K562 (cell line): Measurements from ENCODE around the gene PIK3R1. TPM values are rescaled to one million over a fixed set of nuclear protein-coding genes. Genes with fewer than 3 reads are reported as not detected.

Experiments
- ATAC-seq: fragments of 200-7000 bp; cut with Tn5 transposase; 3 replicates; pipeline ENCODE4 v1.9.1; 2020; ENCODE audit warnings: moderate library complexity
- BruUV-seq: library from RNA; stranded (reverse); fragments of 400-500 nt; replicated peaks from 2 replicates; lab custom pipeline; 2021; lab: Mats Ljungman, UMichigan
- CTCF ChIA-PET: fragments of 300-600 bp; formaldehyde crosslinking; extraction: SDS; loops from one replicate; lab custom pipeline; 2021; ENCODE audit warnings: low intra/inter-chr PET ratio; lab: Yijun Ruan, JAX
- POLR2A ChIA-PET: fragments of 300-600, 350-650 bp; sonication (Branson Sonifier 250); formaldehyde crosslinking; extraction: SDS; loops from one replicate; lab custom pipeline; 2021; ENCODE audit warnings: antibody characterized with exemption, inconsistent platforms; lab: Yijun Ruan, JAX
- DNase-seq, 4 experiments: peaks; one replicate each; pipeline versions ENCODE4 v3.0.0 to v3.0.0-alpha.2; 2011 to 2018; ENCODE audit warnings: low spot score in 3 of 4, mixed read lengths in 3 of 4; ENCODE audit errors: extremely low read depth in 1 of 4
- FAIRE-seq: peaks from 2 replicates; lab custom pipeline; 2011; peaks lifted over from hg19 to GRCh38; lab: Jason Lieb, UNC
- H2AFZ ChIP-seq: 2 replicates; pipeline ENCODE4 v1.6.0; 2011; ENCODE audit warnings: low read depth, low read length, control low read depth, inconsistent platforms
- H3K27ac ChIP-seq: fragments of 200-600 bp; 3 replicates; pipeline ENCODE4 v1.8.0; 2011; ENCODE audit warnings: low read depth, mild to moderate bottlenecking, control low read depth, inconsistent platforms, low read length, moderate library complexity, mixed read lengths; ENCODE audit errors: extremely low read depth
- H3K27me3 ChIP-seq, 2 experiments: fragments of 300-600 bp in 1 of 2; 2 replicates in 1 of 2; 3 replicates in 1 of 2; pipeline versions ENCODE4 v1.6.0 to v1.8.0; 2011; ENCODE audit warnings: inconsistent platforms in 2 of 2, low read length in 2 of 2, mild to moderate bottlenecking in 1 of 2, mixed read lengths in 1 of 2, moderate library complexity in 1 of 2; ENCODE audit not compliant: control insufficient read depth in 2 of 2, insufficient read depth in 2 of 2
- H3K36me3 ChIP-seq: fragments of 300-600 bp; 3 replicates; pipeline ENCODE4 v1.8.0; 2011; ENCODE audit warnings: mild to moderate bottlenecking, low read length, inconsistent platforms; ENCODE audit not compliant: control insufficient read depth, insufficient read depth
- H3K4me1 ChIP-seq, 2 experiments: fragments of 200-600 bp in 1 of 2; replicated peaks in 1 of 2; 2 replicates in 1 of 2; 3 replicates in 1 of 2; pipeline versions ENCODE4 v1.5.1 to v1.8.0; 2011; ENCODE audit warnings: inconsistent platforms in 2 of 2, low read length in 2 of 2, mild to moderate bottlenecking in 1 of 2, mixed read lengths in 1 of 2, moderate library complexity in 1 of 2; ENCODE audit not compliant: control insufficient read depth in 2 of 2, insufficient read depth in 2 of 2
- H3K4me2 ChIP-seq: 2 replicates; pipeline ENCODE4 v1.6.1; 2011; ENCODE audit warnings: low read length, control low read depth, inconsistent platforms, mixed read lengths; ENCODE audit not compliant: insufficient read depth
- H3K4me3 ChIP-seq: fragments of 200-600 bp; sonication (generic), shearing (Covaris generic); 2 replicates; pipeline ENCODE4 v1.5.1; 2016; ENCODE audit warnings: control low read depth, inconsistent platforms
- H3K79me2 ChIP-seq: fragments of 200-600 bp; 3 replicates; pipeline ENCODE4 v1.8.0; 2011; ENCODE audit warnings: low read length, inconsistent platforms; ENCODE audit not compliant: control insufficient read depth, insufficient read depth
- H3K9ac ChIP-seq, 2 experiments: 2 replicates each; pipeline versions ENCODE4 v1.6.0 to v1.6.1; 2011; ENCODE audit warnings: low read depth in 2 of 2, low read length in 2 of 2, control low read depth in 1 of 2, inconsistent platforms in 1 of 2, mild to moderate bottlenecking in 1 of 2, mixed read lengths in 1 of 2; ENCODE audit not compliant: insufficient read depth in 1 of 2
- H3K9me1 ChIP-seq: one replicate; pipeline ENCODE4 v1.6.0; 2011; ENCODE audit warnings: inconsistent platforms, mild to moderate bottlenecking, low read length, moderate library complexity; ENCODE audit not compliant: control insufficient read depth, insufficient read depth
- H3K9me3 ChIP-seq: replicated peaks from 2 replicates; pipeline ENCODE4 v1.5.1; 2011; ENCODE audit warnings: low read depth, low read length, inconsistent platforms; ENCODE audit not compliant: control insufficient read depth, insufficient read depth
- H4K20me1 ChIP-seq: replicated peaks from 2 replicates; pipeline ENCODE4 v1.6.1; 2011; ENCODE audit warnings: low read length, inconsistent platforms, mixed read lengths; ENCODE audit not compliant: control insufficient read depth, insufficient read depth
- DDX20 ChIP-seq: fragments of 450-650 bp; IDR thresholded peaks from 2 replicates; pipeline ENCODE4 v1.6.1; 2016; ENCODE audit warnings: missing genetic modification characterization, low read depth, mild to moderate bottlenecking, missing compliant biosample characterization, moderate library complexity
- EHMT2 ChIP-seq: fragments of 450-650 bp; IDR thresholded peaks from 2 replicates; pipeline ENCODE4 v1.6.1; 2018; ENCODE audit warnings: antibody characterized with exemption
- HNRNPL ChIP-seq: fragments of 200-400 bp; formaldehyde crosslinking; IDR thresholded peaks from 2 replicates; pipeline ENCODE4 v1.6.1; 2017; ENCODE audit warnings: low read depth, mild to moderate bottlenecking, low read length
- KHSRP ChIP-seq: fragments of 450-650 bp; IDR thresholded peaks from 2 replicates; pipeline ENCODE4 v1.6.1; 2017
- NFIX ChIP-seq: fragments of 250-450 bp; sonication (Bioruptor Pico); IDR thresholded peaks from 2 replicates; pipeline ENCODE4 v1.4.0; 2020; ENCODE audit warnings: low read depth, mild to moderate bottlenecking, moderate library complexity
- PRMT5 ChIP-seq: sonication (generic); formaldehyde crosslinking; IDR thresholded peaks from 2 replicates; pipeline ENCODE4 v1.5.0; 2020; ENCODE audit warnings: missing genetic modification reagents
- RBM14 ChIP-seq: fragments of 200-400 bp; formaldehyde crosslinking; IDR thresholded peaks from 2 replicates; pipeline ENCODE4 v1.6.1; 2018; ENCODE audit warnings: low read depth, mild to moderate bottlenecking, low read length, moderate library complexity, borderline replicate concordance; ENCODE audit not compliant: insufficient read depth
- SMAD4 ChIP-seq: fragments of 250-450 bp; sonication (Bioruptor Pico); conservative IDR thresholded peaks from 2 replicates; pipeline ENCODE4 v1.8.0; 2021; ENCODE audit warnings: inconsistent platforms, mild to moderate bottlenecking, moderate library complexity
- SRF ChIP-seq, 2 experiments: fragments of 250-450, 450-650 bp in 1 of 2; sonication (Bioruptor Pico) in 1 of 2; sonication (generic) in 1 of 2; formaldehyde crosslinking; IDR thresholded peaks; 2 replicates each; pipeline versions ENCODE4 v1.5.0 to v1.5.1; 2020 to 2022; ENCODE audit warnings: mild to moderate bottlenecking in 1 of 2, missing genetic modification reagents in 1 of 2
- ZNF263 ChIP-seq: sonication (generic); formaldehyde crosslinking; IDR thresholded peaks from 2 replicates; pipeline ENCODE4 v1.8.0; 2022; ENCODE audit warnings: mild to moderate bottlenecking, missing genetic modification reagents, borderline replicate concordance
- WGBS: fragments of 100-300 bp; shearing (Covaris generic); methylation state at CpG from one replicate; pipeline ENCODE4 v1.1.6; 2016; ENCODE audit warnings: low coverage, mixed read lengths; ENCODE audit not compliant: insufficient coverage; ENCODE audit errors: missing lambda C conversion rate; 5-methylcytosine and 5-hydroxymethylcytosine counted together
- in situ Hi-C: fragments of 300-500 bp; cut with MboI; formaldehyde crosslinking; loops from 4 replicates; pipeline ENCODE4 v1.15.0; 2018; ENCODE audit warnings: inconsistent platforms, mixed read lengths
- intact Hi-C: fragments of 100-400 bp; cut with micrococcal nuclease; formaldehyde crosslinking; loops from 2 replicates; pipeline ENCODE4 v1.14.2; 2022
- polyA plus RNA-seq, 8 experiments: library from polyadenylated mRNA; depleted of rRNA in 4 of 8; stranded (reverse) in 5 of 8; unstranded in 3 of 8; fragments of >200 nt; fragmentation: Nextera tagmentation in 2 of 8; fragmentation: Illumina TruSeq in 1 of 8; extraction: Ambion mirVana in 2 of 8; extraction: Trizol in 1 of 8; gene quantifications; 2 replicates each; pipeline versions ENCODE4 v1.2.1 to v1.2.3, GENCODE V29; 2011 to 2014; ENCODE audit warnings: inconsistent platforms in 1 of 8, missing spikeins in 1 of 8
- total RNA-seq, 7 experiments: library from RNA; depleted of rRNA in 6 of 7; stranded (reverse); fragments of >200 nt in 6 of 7; fragmentation: Illumina TruSeq in 2 of 7; extraction: Trizol in 2 of 7; gene quantifications; 2 replicates each; pipeline versions ENCODE4 v1.2.1 to v1.2.3, GENCODE V29; 2011 to 2021; ENCODE audit warnings: low replicate concordance in 1 of 7
- TF ChIP-seq, protein P1 (sequence below): IDR thresholded peaks from 2 replicates; pipeline ENCODE4 v1.6.1; 2016; ENCODE audit warnings: missing genetic modification characterization, missing compliant biosample characterization
- TF ChIP-seq, protein P2 (sequence below): fragments of 450-650 bp; formaldehyde crosslinking; IDR thresholded peaks from 2 replicates; pipeline ENCODE4 v1.4.0; 2020; ENCODE audit warnings: mild to moderate bottlenecking, moderate library complexity
- TF ChIP-seq, protein P3 (sequence below): fragments of 450-650 bp; formaldehyde crosslinking; IDR thresholded peaks from 2 replicates; pipeline ENCODE4 v1.4.0; 2020; ENCODE audit warnings: mild to moderate bottlenecking, mixed read lengths
- TF ChIP-seq, protein P4 (sequence below): fragments of 200-400 bp; formaldehyde crosslinking; IDR thresholded peaks from 2 replicates; pipeline ENCODE4 v1.6.1; 2017; ENCODE audit warnings: mild to moderate bottlenecking, low read depth, low read length, moderate library complexity

Gene PIK3R1
- total and polyA plus RNA-seq, 9 of the 15 experiments (the other 6 are each of a cell fraction or from before 2014, with no cell fraction given): 1.1 to 9.7 (median 4.8) TPM

DNA sequence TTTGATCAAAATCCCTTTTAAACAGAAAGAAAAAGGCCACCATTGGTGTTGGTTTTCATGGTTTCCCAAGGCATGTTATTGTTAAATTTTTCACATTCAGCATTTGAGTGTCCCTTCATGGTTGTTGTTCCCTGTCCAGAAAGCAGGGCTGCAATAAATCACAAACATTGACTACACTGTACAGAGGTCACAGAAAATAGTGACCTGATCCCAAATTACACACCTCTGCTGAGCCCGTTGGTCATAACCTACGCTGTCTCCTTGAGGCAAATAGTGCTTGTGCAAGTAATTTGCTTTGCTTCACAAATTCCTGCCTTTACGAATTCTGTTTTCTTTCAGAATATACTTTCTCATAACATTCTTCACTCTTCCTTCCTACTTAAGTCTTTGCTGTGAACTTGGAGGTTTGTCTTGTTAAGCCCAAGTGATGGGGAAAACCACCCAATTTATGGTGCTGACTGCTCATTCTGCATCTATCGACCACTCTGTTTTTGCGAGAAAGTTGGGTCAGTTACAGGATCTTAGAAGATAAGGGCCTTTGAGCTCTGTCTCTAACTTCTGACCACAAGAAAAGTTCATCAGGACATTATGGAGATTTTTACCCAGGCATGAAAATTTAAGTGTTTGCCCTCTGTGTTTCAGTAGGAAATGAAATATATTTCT, 16.0 kb downstream of the PIK3R1 start:
- Histone ChIP-seq H3K27ac (no peak overlapping the region), H3K27me3 (no peaks in the 10 kb centered on the region), H3K36me3 (no peaks in the 10 kb centered on the region), H3K4me1 (no peaks in the 10 kb centered on the region)
- BruUV-seq: no TSS peak
- FAIRE-seq (no peak), DNase-seq (no peak)
- TF ChIP-seq, protein P1, sequence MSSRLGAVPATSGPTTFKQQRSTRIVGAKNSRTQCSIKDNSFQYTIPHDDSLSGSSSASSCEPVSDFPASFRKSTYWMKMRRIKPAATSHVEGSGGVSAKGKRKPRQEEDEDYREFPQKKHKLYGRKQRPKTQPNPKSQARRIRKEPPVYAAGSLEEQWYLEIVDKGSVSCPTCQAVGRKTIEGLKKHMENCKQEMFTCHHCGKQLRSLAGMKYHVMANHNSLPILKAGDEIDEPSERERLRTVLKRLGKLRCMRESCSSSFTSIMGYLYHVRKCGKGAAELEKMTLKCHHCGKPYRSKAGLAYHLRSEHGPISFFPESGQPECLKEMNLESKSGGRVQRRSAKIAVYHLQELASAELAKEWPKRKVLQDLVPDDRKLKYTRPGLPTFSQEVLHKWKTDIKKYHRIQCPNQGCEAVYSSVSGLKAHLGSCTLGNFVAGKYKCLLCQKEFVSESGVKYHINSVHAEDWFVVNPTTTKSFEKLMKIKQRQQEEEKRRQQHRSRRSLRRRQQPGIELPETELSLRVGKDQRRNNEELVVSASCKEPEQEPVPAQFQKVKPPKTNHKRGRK (tag): no peak
- no peak for TF ChIP-seq EHMT2
- no peak for TF ChIP-seq HNRNPL
- TF ChIP-seq SRF (CRISPR knock-in tag; IDR thresholded peaks at IDR 0.05): no peak
- TF ChIP-seq, protein P2, sequence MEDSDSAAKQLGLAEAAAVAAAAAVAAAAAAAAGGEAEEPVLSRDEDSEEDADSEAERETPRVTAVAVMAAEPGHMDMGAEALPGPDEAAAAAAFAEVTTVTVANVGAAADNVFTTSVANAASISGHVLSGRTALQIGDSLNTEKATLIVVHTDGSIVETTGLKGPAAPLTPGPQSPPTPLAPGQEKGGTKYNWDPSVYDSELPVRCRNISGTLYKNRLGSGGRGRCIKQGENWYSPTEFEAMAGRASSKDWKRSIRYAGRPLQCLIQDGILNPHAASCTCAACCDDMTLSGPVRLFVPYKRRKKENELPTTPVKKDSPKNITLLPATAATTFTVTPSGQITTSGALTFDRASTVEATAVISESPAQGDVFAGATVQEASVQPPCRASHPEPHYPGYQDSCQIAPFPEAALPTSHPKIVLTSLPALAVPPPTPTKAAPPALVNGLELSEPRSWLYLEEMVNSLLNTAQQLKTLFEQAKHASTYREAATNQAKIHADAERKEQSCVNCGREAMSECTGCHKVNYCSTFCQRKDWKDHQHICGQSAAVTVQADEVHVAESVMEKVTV (CRISPR knock-in tag): no peak
- TF ChIP-seq, protein P3, sequence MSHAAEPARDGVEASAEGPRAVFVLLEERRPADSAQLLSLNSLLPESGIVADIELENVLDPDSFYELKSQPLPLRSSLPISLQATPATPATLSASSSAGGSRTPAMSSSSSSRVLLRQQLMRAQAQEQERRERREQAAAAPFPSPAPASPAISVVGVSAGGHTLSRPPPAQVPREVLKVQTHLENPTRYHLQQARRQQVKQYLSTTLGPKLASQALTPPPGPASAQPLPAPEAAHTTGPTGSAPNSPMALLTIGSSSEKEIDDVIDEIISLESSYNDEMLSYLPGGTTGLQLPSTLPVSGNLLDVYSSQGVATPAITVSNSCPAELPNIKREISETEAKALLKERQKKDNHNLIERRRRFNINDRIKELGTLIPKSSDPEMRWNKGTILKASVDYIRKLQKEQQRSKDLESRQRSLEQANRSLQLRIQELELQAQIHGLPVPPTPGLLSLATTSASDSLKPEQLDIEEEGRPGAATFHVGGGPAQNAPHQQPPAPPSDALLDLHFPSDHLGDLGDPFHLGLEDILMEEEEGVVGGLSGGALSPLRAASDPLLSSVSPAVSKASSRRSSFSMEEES (CRISPR knock-in tag): no peak
- no peak for TF ChIP-seq SMAD4 (CRISPR knock-in tag)
- no peak for TF ChIP-seq ZNF263 (CRISPR knock-in tag)
- TF ChIP-seq KHSRP: no peak
- TF ChIP-seq PRMT5 (CRISPR knock-in tag): no peak
- no peak for TF ChIP-seq DDX20 (tag)
- TF ChIP-seq, protein P4, sequence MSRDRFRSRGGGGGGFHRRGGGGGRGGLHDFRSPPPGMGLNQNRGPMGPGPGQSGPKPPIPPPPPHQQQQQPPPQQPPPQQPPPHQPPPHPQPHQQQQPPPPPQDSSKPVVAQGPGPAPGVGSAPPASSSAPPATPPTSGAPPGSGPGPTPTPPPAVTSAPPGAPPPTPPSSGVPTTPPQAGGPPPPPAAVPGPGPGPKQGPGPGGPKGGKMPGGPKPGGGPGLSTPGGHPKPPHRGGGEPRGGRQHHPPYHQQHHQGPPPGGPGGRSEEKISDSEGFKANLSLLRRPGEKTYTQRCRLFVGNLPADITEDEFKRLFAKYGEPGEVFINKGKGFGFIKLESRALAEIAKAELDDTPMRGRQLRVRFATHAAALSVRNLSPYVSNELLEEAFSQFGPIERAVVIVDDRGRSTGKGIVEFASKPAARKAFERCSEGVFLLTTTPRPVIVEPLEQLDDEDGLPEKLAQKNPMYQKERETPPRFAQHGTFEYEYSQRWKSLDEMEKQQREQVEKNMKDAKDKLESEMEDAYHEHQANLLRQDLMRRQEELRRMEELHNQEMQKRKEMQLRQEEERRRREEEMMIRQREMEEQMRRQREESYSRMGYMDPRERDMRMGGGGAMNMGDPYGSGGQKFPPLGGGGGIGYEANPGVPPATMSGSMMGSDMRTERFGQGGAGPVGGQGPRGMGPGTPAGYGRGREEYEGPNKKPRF: no peak
- no peak for TF ChIP-seq NFIX (CRISPR knock-in tag)
- TF ChIP-seq RBM14: no peak
- TF ChIP-seq, all 486 proteins: peak for 0
- ChIA-PET POLR2A (no interaction called here), CTCF (no interaction called here)
- no peaks in the 10 kb centered on the region for H3K9me1 ChIP-seq
- no peak overlapping the region for H3K4me3 ChIP-seq
- no peak overlapping the region for H2AFZ ChIP-seq
- WGBS: 38% methylated on average over 5 of the region's 5 CpGs
- peaks cover 13% of the 10 kb centered on the region; the same call in 1 of the 2 replicates for H4K20me1 ChIP-seq
- no peak overlapping the region for H3K4me2 ChIP-seq
- no peaks in the 10 kb centered on the region for H3K79me2 ChIP-seq
- intact Hi-C loops (no loop called here), in situ Hi-C loops (no loop called here)
- no peak overlapping the region for H3K9ac ChIP-seq
- ATAC-seq: no peak
- no peaks in the 10 kb centered on the region for H3K9me3 ChIP-seq
